H1 (cell line): ENCODE measurements around the gene MADD. TPM values are rescaled to one million over a fixed set of nuclear protein-coding genes. Genes with fewer than 3 reads are reported as not detected.

Source experiments
- CTCF ChIA-PET: fragments of 300-600 bp; sonication (Branson Sonifier 250); formaldehyde crosslinking; loops from one replicate; lab custom pipeline; 2021; ENCODE audit not compliant: partially characterized antibody; lab: Charles Lee
- POLR2A ChIA-PET: fragments of 300-600 bp; sonication (Branson Sonifier 250); formaldehyde crosslinking; loops from one replicate; lab custom pipeline; 2021; ENCODE audit warnings: inconsistent platforms; ENCODE audit not compliant: partially characterized antibody; lab: Charles Lee
- DNase-seq, 2 experiments: peaks; one replicate each; pipeline versions ENCODE4 v3.0.0 to v3.0.0-alpha.2; 2010 to 2022; ENCODE audit warnings: low spot score in 2 of 2, low read depth in 1 of 2, mixed read lengths in 1 of 2
- FAIRE-seq: peaks from 2 replicates; lab custom pipeline; 2011; peaks lifted over from hg19 to GRCh38; lab: Jason Lieb, UNC
- H2AFZ ChIP-seq: 2 replicates; pipeline ENCODE4 v1.8.1; 2012; ENCODE audit warnings: low read length, inconsistent platforms
- H2AK5ac ChIP-seq: 2 replicates; pipeline ENCODE4 v1.6.1; 2013; ENCODE audit warnings: low read depth, low read length
- H2BK120ac ChIP-seq: replicated peaks from 2 replicates; pipeline ENCODE3; 2013; ENCODE audit warnings: low read depth, low read length, inconsistent platforms
- H2BK12ac ChIP-seq: 2 replicates; pipeline ENCODE4 v1.6.1; 2013; ENCODE audit warnings: low read depth, low read length
- H2BK15ac ChIP-seq: 2 replicates; pipeline ENCODE4 v1.6.1; 2013; ENCODE audit warnings: low read length
- H2BK20ac ChIP-seq: 2 replicates; pipeline ENCODE4 v1.6.1; 2013; ENCODE audit warnings: low read length
- H2BK5ac ChIP-seq: 2 replicates; pipeline ENCODE4 v1.6.1; 2013; ENCODE audit warnings: low read depth, low read length
- H3K14ac ChIP-seq: 2 replicates; pipeline ENCODE4 v1.6.1; 2013; ENCODE audit warnings: inconsistent platforms; ENCODE audit not compliant: insufficient read length
- H3K18ac ChIP-seq: 2 replicates; pipeline ENCODE4 v1.6.1; 2013; ENCODE audit warnings: low read length; ENCODE audit errors: extremely low read depth
- H3K23ac ChIP-seq: 2 replicates; pipeline ENCODE4 v1.6.1; 2013; ENCODE audit warnings: inconsistent platforms; ENCODE audit not compliant: insufficient read length
- H3K23me2 ChIP-seq: 2 replicates; pipeline ENCODE4 v1.6.1; 2013; ENCODE audit warnings: low read depth, low read length
- H3K27ac ChIP-seq: 2 replicates; pipeline ENCODE4 v1.6.1; 2011; ENCODE audit warnings: low read depth, low read length, inconsistent platforms
- H3K27me3 ChIP-seq, 4 experiments: replicated peaks in 1 of 4; 1 replicate in 1 of 4; 2 replicates in 3 of 4; pipeline versions ENCODE4 v1.6.1 to v1.8.1; 2011 to 2013; ENCODE audit warnings: low read length in 3 of 4, mild to moderate bottlenecking in 3 of 4, inconsistent platforms in 2 of 4, mixed read lengths in 2 of 4, moderate library complexity in 1 of 4; ENCODE audit not compliant: control insufficient read depth in 3 of 4, insufficient read depth in 3 of 4; ENCODE audit errors: extremely low read depth in 1 of 4
- H3K36me3 ChIP-seq, 4 experiments: 2 replicates each; pipeline versions ENCODE4 v1.6.1 to v1.8.1; 2011 to 2013; ENCODE audit warnings: mild to moderate bottlenecking in 4 of 4, low read length in 3 of 4, moderate library complexity in 2 of 4, control low read depth in 1 of 4, inconsistent platforms in 1 of 4; ENCODE audit not compliant: insufficient read depth in 4 of 4, control insufficient read depth in 2 of 4
- H3K4ac ChIP-seq: replicated peaks from 2 replicates; pipeline ENCODE3; 2013; ENCODE audit warnings: low read length, low read depth, mixed read lengths, inconsistent platforms; ENCODE audit not compliant: insufficient read length
- H3K4me1 ChIP-seq, 4 experiments: replicated peaks in 1 of 4; 1 replicate in 1 of 4; 2 replicates in 3 of 4; pipeline versions ENCODE4 v1.6.1 to v1.8.1; 2011 to 2013; ENCODE audit warnings: low read length in 3 of 4, inconsistent platforms in 2 of 4, mixed read lengths in 1 of 4; ENCODE audit not compliant: insufficient read depth in 4 of 4, control insufficient read depth in 3 of 4
- H3K4me2 ChIP-seq, 2 experiments: 2 replicates each; pipeline versions ENCODE4 v1.6.1 to v1.8.1; 2011 to 2013; ENCODE audit warnings: low read depth in 2 of 2, low read length in 2 of 2, control low read depth in 1 of 2, inconsistent platforms in 1 of 2, mild to moderate bottlenecking in 1 of 2; ENCODE audit not compliant: insufficient read depth in 1 of 2
- H3K4me3 ChIP-seq, 4 experiments: fragments of 200-600, 300-600 bp in 1 of 4; sonication (generic), shearing (Covaris generic), sonication (Bioruptor Twin) in 1 of 4; 2 replicates each; pipeline versions ENCODE4 v1.5.1 to v1.8.1; 2011 to 2016; ENCODE audit warnings: low read length in 4 of 4, low read depth in 3 of 4, control low read depth in 2 of 4, inconsistent platforms in 2 of 4, mild to moderate bottlenecking in 2 of 4, mixed read lengths in 1 of 4, moderate library complexity in 1 of 4; ENCODE audit not compliant: insufficient read depth in 2 of 4; ENCODE audit errors: extremely low read depth in 1 of 4
- H3K56ac ChIP-seq: replicated peaks from 2 replicates; pipeline ENCODE3; 2013; ENCODE audit warnings: low read depth, mild to moderate bottlenecking, mixed read lengths, low read length, inconsistent platforms; ENCODE audit not compliant: insufficient read length
- H3K79me1 ChIP-seq: 2 replicates; pipeline ENCODE4 v1.6.1; 2013; ENCODE audit warnings: low read depth, low read length, control low read depth
- H3K79me2 ChIP-seq, 2 experiments: 2 replicates each; pipeline versions ENCODE4 v1.6.1 to v1.8.1; 2012 to 2013; ENCODE audit warnings: low read length in 2 of 2, mild to moderate bottlenecking in 2 of 2, inconsistent platforms in 1 of 2; ENCODE audit not compliant: insufficient read depth in 2 of 2, control insufficient read depth in 1 of 2
- H3K9ac ChIP-seq, 4 experiments: replicated peaks in 1 of 4; 1 replicate in 1 of 4; 2 replicates in 3 of 4; pipeline versions ENCODE4 v1.6.1 to v1.8.1; 2011 to 2013; ENCODE audit warnings: low read depth in 3 of 4, low read length in 3 of 4, control low read depth in 2 of 4, mild to moderate bottlenecking in 2 of 4, moderate library complexity in 2 of 4, inconsistent platforms in 1 of 4; ENCODE audit errors: extremely low read depth in 1 of 4
- H3K9me3 ChIP-seq, 2 experiments: 2 replicates each; pipeline versions ENCODE4 v1.6.1 to v1.8.1; 2012 to 2013; ENCODE audit warnings: mild to moderate bottlenecking in 2 of 2, moderate library complexity in 2 of 2, control low read depth in 1 of 2, inconsistent platforms in 1 of 2, low read depth in 1 of 2, low read length in 1 of 2, mixed read lengths in 1 of 2; ENCODE audit not compliant: insufficient read depth in 2 of 2
- H4K20me1 ChIP-seq, 2 experiments: replicated peaks in 1 of 2; 2 replicates each; pipeline versions ENCODE3 to v1.8.1; 2011 to 2013; ENCODE audit warnings: inconsistent platforms in 2 of 2, low read length in 2 of 2, mild to moderate bottlenecking in 1 of 2; ENCODE audit not compliant: insufficient read depth in 2 of 2, control insufficient read depth in 1 of 2
- H4K5ac ChIP-seq: 2 replicates; pipeline ENCODE4 v1.6.1; 2013; ENCODE audit warnings: low read length, low read depth, mixed read lengths, inconsistent platforms; ENCODE audit not compliant: insufficient read length
- H4K8ac ChIP-seq: 2 replicates; pipeline ENCODE4 v1.8.0; 2013; ENCODE audit warnings: mild to moderate bottlenecking, moderate library complexity, low read length, inconsistent platforms; ENCODE audit not compliant: insufficient read depth; ENCODE audit errors: extremely low read depth
- H4K91ac ChIP-seq: replicated peaks from 2 replicates; pipeline ENCODE3; 2013; ENCODE audit warnings: low read length, mixed read lengths, inconsistent platforms; ENCODE audit not compliant: insufficient read length
- BCL11A ChIP-seq, 2 experiments: IDR thresholded peaks; one replicate each; pipeline ENCODE4 v1.6.1; 2011; ENCODE audit warnings: low read depth in 2 of 2, low read length in 2 of 2, mild to moderate bottlenecking in 2 of 2
- BRCA1 ChIP-seq: IDR thresholded peaks from 2 replicates; pipeline ENCODE4 v1.6.1; 2012; ENCODE audit warnings: low read depth, low read length, improper control_type of control experiment
- CBX5 ChIP-seq: fragments of 300-800, 300-1000 bp; sonication (generic); IDR thresholded peaks from 2 replicates; pipeline ENCODE4 v1.7.1; 2016; ENCODE audit warnings: antibody characterized with exemption, low read length, low read depth
- CEBPB ChIP-seq: IDR thresholded peaks from 2 replicates; pipeline ENCODE4 v1.6.1; 2012; ENCODE audit warnings: low read depth, low read length
- CTBP2 ChIP-seq: IDR thresholded peaks from 2 replicates; pipeline ENCODE4 v1.7.0; 2011; ENCODE audit warnings: borderline replicate concordance, mild to moderate bottlenecking, moderate library complexity, mixed read lengths, low read length; ENCODE audit not compliant: insufficient read depth, insufficient read length
- JUND ChIP-seq: IDR thresholded peaks from 2 replicates; pipeline ENCODE4 v1.6.1; 2011; ENCODE audit warnings: mild to moderate bottlenecking, improper control_type of control experiment, low read length
- KDM1A ChIP-seq: fragments of 200-600, 300-600 bp; sonication (generic); IDR thresholded peaks from 2 replicates; pipeline ENCODE4 v1.7.1; 2016; ENCODE audit warnings: mild to moderate bottlenecking, low read length, borderline replicate concordance
- MAX ChIP-seq: IDR thresholded peaks from 2 replicates; pipeline ENCODE4 v1.6.1; 2012; ENCODE audit warnings: inconsistent platforms
- SP2 ChIP-seq: IDR thresholded peaks from 2 replicates; pipeline ENCODE4 v1.6.1; 2012; ENCODE audit warnings: mild to moderate bottlenecking, low read length, inconsistent platforms
- WGBS, 2 experiments: shearing (Covaris generic) in 1 of 2; methylation state at CpG; one replicate each; pipeline versions ENCODE4 v1.1.6 to v1.1.7; 2013 to 2015; ENCODE audit warnings: low lambda C conversion rate in 2 of 2, mixed read lengths in 2 of 2, inconsistent platforms in 1 of 2, low coverage in 1 of 2, missing lambda C conversion rate in 1 of 2; ENCODE audit not compliant: insufficient replicate concordance in 2 of 2, insufficient coverage in 1 of 2, insufficient read length in 1 of 2; ENCODE audit errors: extremely low coverage in 1 of 2, missing lambda C conversion rate in 1 of 2; 5-methylcytosine and 5-hydroxymethylcytosine counted together
- polyA plus RNA-seq, 7 experiments: library from polyadenylated mRNA; depleted of rRNA in 3 of 7; stranded (reverse) in 5 of 7; unstranded in 2 of 7; fragments of >200 nt in 5 of 7; fragments of 200-250 nt in 2 of 7; gene quantifications; 1 replicate in 5 of 7; 2 replicates in 1 of 7; 4 replicates in 1 of 7; pipeline versions ENCODE4 v1.2.1 to v1.2.3, GENCODE V29; 2011 to 2013; ENCODE audit warnings: missing spikeins in 2 of 7, mixed read lengths in 2 of 7
- total RNA-seq: library from RNA; stranded (reverse); fragmentation: NEBNext Ultra II Directional; extraction: Animal tissue kit (Norgen Biotek cat#: 25700); gene quantifications from 2 replicates; pipeline ENCODE4 v1.2.1, GENCODE V29; 2021
- TF ChIP-seq, protein P1 (sequence below): IDR thresholded peaks from 2 replicates; pipeline ENCODE4 v1.6.1; 2012; ENCODE audit warnings: inconsistent platforms
- TF ChIP-seq, protein P2 (sequence below), 3 experiments: IDR thresholded peaks; 1 replicate in 2 of 3; 2 replicates in 1 of 3; pipeline versions ENCODE4 v1.5.1 to v1.6.1; 2011; ENCODE audit warnings: low read length in 3 of 3, mild to moderate bottlenecking in 3 of 3, inconsistent platforms in 2 of 3, low read depth in 1 of 3, moderate library complexity in 1 of 3; ENCODE audit not compliant: insufficient read depth in 1 of 3; ENCODE audit errors: control extremely low read depth in 1 of 3

Gene MADD
- total and polyA plus RNA-seq, 2 of the 8 experiments (the other 6 are each of a cell fraction or from before 2014, with no cell fraction given): 32.5 to 45.4 TPM

GRCh38 chr11:47372422-47372821 lies 102.5 kb downstream of the MADD start:
- Histone ChIP-seq H2BK120ac (no peak overlapping the region), H3K27ac (no peak overlapping the region), H3K9ac (no peak overlapping the region), H3K79me1 (no peaks in the 10 kb centered on the region), H2AK5ac (no peak overlapping the region), H4K5ac (no peak overlapping the region), H2BK12ac (no peak overlapping the region), H3K27me3 (no peaks in the 10 kb centered on the region), H3K18ac (no peak overlapping the region), H2BK15ac (no peak overlapping the region), H3K4ac (no peak overlapping the region), H3K4me1 (peaks cover 0 to 3% (median 1%) of the 10 kb centered on the region in 4 experiments; a peak in 5 of 7 replicates), H3K4me3 (no peak overlapping the region), H3K14ac (no peak overlapping the region), H3K36me3 (no peaks in the 10 kb centered on the region), H3K4me2 (no peak overlapping the region), H3K56ac (no peak overlapping the region), H2BK20ac (no peak overlapping the region), H3K9me3 (no peaks in the 10 kb centered on the region), H3K79me2 (no peaks in the 10 kb centered on the region), H2AFZ (no peak overlapping the region), H4K20me1 (no peaks in the 10 kb centered on the region), H4K91ac (no peak overlapping the region), H3K23ac (no peak overlapping the region), H2BK5ac (no peak overlapping the region), H4K8ac (no peak overlapping the region), H3K23me2 (no peaks in the 10 kb centered on the region)
- FAIRE-seq (no peak), DNase-seq (no peak)
- WGBS, 2 experiments: 95% methylated on average over 7 of the region's 7 CpGs; no CpG with 5 or more reads in 1 of the 2 experiments
- CTCF ChIA-PET: interaction anchor here (0.6 to 4.7 kb wide), 14 partner anchors 12 to 137 kb away, joined by 3 to 78 read pairs (median 4); partner anchors contain the start of genes MYBPC3, NR1H3 and SLC39A13
- POLR2A ChIA-PET: no interaction called here
- no peak for TF ChIP-seq BCL11A (IDR thresholded peaks at IDR 0.05; ENCODE audit: low read depth in 2 of 2, low read length in 2 of 2)
- no peak for TF ChIP-seq CBX5
- TF ChIP-seq CTBP2: no peak
- TF ChIP-seq SP2: no peak
- TF ChIP-seq, protein P1, sequence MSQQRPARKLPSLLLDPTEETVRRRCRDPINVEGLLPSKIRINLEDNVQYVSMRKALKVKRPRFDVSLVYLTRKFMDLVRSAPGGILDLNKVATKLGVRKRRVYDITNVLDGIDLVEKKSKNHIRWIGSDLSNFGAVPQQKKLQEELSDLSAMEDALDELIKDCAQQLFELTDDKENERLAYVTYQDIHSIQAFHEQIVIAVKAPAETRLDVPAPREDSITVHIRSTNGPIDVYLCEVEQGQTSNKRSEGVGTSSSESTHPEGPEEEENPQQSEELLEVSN: no peak
- no peak for TF ChIP-seq BRCA1
- TF ChIP-seq CEBPB: no peak
- TF ChIP-seq, protein P2, sequence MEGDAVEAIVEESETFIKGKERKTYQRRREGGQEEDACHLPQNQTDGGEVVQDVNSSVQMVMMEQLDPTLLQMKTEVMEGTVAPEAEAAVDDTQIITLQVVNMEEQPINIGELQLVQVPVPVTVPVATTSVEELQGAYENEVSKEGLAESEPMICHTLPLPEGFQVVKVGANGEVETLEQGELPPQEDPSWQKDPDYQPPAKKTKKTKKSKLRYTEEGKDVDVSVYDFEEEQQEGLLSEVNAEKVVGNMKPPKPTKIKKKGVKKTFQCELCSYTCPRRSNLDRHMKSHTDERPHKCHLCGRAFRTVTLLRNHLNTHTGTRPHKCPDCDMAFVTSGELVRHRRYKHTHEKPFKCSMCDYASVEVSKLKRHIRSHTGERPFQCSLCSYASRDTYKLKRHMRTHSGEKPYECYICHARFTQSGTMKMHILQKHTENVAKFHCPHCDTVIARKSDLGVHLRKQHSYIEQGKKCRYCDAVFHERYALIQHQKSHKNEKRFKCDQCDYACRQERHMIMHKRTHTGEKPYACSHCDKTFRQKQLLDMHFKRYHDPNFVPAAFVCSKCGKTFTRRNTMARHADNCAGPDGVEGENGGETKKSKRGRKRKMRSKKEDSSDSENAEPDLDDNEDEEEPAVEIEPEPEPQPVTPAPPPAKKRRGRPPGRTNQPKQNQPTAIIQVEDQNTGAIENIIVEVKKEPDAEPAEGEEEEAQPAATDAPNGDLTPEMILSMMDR (IDR thresholded peaks at IDR 0.05; ENCODE audit: control extremely low read depth in 1 of 3, insufficient read depth in 1 of 3, low read depth in 1 of 3, low read length in 3 of 3): no peak
- no peak for TF ChIP-seq KDM1A
- TF ChIP-seq MAX: no peak
- TF ChIP-seq JUND: no peak
